ENCODE results near the gene ENTPD2.

DNA sequence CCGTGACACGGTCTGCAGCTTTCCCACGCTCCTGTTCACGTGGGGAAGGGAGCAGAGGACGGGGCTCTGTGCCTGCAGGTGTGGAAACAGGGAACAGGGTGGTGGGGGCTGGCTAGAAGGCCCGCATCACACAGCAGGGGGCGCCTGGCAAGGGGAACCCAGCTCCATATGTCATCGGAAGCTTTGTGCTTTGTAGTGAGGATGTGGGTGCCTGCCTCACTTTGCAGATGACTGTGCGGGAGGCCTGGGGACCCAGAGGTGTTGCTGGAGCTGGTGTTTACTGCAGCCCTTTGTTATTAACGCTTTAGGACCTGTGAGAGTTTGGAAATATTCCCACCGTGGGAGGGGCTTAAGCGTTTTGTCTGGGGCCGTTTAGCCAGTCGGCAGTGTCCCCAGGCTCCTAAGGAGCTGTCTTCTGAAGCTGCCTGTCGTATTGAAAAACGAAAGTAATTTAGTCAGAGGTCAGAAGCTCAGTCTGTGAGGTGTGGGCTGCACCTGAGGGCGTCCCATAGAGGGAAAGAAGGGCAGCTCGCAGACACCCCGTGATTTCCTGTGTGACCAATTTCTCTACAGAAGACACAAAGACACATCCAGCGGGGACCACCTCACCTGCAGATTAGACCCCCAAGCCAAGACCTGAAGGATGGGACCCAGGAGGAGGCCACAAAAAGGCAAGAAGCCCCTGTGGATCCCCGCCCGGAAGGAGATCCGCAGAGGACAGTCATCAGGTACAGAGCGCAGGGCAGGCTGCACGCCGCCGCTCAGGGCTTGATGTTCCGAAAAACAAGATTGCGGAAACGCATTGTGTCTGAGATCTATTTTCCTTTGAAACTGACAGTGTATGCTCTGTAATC lies 42.0 kb upstream of the ENTPD2 start:
- TF ChIP-seq MZF1 (tag by site-specific recombination; IDR thresholded peaks at IDR 0.05; ENCODE audit: borderline replicate concordance), result no peak
- TF ChIP-seq, protein P1, sequence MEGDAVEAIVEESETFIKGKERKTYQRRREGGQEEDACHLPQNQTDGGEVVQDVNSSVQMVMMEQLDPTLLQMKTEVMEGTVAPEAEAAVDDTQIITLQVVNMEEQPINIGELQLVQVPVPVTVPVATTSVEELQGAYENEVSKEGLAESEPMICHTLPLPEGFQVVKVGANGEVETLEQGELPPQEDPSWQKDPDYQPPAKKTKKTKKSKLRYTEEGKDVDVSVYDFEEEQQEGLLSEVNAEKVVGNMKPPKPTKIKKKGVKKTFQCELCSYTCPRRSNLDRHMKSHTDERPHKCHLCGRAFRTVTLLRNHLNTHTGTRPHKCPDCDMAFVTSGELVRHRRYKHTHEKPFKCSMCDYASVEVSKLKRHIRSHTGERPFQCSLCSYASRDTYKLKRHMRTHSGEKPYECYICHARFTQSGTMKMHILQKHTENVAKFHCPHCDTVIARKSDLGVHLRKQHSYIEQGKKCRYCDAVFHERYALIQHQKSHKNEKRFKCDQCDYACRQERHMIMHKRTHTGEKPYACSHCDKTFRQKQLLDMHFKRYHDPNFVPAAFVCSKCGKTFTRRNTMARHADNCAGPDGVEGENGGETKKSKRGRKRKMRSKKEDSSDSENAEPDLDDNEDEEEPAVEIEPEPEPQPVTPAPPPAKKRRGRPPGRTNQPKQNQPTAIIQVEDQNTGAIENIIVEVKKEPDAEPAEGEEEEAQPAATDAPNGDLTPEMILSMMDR (tag by site-specific recombination; IDR thresholded peaks at IDR 0.05), result peak; percentile 46; the same call in 1 of the 2 replicates
- TF ChIP-seq GLI2 (tag by site-specific recombination; IDR thresholded peaks at IDR 0.05; ENCODE audit: borderline replicate concordance, low read depth), result no peak
- TF ChIP-seq, protein P2, sequence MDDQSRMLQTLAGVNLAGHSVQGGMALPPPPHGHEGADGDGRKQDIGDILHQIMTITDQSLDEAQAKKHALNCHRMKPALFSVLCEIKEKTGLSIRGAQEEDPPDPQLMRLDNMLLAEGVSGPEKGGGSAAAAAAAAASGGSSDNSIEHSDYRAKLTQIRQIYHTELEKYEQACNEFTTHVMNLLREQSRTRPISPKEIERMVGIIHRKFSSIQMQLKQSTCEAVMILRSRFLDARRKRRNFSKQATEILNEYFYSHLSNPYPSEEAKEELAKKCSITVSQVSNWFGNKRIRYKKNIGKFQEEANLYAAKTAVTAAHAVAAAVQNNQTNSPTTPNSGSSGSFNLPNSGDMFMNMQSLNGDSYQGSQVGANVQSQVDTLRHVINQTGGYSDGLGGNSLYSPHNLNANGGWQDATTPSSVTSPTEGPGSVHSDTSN (CRISPR knock-in tag; IDR thresholded peaks at IDR 0.05), result no peak
- TF ChIP-seq PRDM1 (tag by site-specific recombination; IDR thresholded peaks at IDR 0.05), result no peak
- TF ChIP-seq, protein P3, sequence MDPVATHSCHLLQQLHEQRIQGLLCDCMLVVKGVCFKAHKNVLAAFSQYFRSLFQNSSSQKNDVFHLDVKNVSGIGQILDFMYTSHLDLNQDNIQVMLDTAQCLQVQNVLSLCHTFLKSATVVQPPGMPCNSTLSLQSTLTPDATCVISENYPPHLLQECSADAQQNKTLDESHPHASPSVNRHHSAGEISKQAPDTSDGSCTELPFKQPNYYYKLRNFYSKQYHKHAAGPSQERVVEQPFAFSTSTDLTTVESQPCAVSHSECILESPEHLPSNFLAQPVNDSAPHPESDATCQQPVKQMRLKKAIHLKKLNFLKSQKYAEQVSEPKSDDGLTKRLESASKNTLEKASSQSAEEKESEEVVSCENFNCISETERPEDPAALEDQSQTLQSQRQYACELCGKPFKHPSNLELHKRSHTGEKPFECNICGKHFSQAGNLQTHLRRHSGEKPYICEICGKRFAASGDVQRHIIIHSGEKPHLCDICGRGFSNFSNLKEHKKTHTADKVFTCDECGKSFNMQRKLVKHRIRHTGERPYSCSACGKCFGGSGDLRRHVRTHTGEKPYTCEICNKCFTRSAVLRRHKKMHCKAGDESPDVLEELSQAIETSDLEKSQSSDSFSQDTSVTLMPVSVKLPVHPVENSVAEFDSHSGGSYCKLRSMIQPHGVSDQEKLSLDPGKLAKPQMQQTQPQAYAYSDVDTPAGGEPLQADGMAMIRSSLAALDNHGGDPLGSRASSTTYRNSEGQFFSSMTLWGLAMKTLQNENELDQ (tag by site-specific recombination; IDR thresholded peaks at IDR 0.05; ENCODE audit: low read depth), result no peak
- TF ChIP-seq, protein P4, sequence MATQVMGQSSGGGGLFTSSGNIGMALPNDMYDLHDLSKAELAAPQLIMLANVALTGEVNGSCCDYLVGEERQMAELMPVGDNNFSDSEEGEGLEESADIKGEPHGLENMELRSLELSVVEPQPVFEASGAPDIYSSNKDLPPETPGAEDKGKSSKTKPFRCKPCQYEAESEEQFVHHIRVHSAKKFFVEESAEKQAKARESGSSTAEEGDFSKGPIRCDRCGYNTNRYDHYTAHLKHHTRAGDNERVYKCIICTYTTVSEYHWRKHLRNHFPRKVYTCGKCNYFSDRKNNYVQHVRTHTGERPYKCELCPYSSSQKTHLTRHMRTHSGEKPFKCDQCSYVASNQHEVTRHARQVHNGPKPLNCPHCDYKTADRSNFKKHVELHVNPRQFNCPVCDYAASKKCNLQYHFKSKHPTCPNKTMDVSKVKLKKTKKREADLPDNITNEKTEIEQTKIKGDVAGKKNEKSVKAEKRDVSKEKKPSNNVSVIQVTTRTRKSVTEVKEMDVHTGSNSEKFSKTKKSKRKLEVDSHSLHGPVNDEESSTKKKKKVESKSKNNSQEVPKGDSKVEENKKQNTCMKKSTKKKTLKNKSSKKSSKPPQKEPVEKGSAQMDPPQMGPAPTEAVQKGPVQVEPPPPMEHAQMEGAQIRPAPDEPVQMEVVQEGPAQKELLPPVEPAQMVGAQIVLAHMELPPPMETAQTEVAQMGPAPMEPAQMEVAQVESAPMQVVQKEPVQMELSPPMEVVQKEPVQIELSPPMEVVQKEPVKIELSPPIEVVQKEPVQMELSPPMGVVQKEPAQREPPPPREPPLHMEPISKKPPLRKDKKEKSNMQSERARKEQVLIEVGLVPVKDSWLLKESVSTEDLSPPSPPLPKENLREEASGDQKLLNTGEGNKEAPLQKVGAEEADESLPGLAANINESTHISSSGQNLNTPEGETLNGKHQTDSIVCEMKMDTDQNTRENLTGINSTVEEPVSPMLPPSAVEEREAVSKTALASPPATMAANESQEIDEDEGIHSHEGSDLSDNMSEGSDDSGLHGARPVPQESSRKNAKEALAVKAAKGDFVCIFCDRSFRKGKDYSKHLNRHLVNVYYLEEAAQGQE (tag by site-specific recombination; IDR thresholded peaks at IDR 0.05), result no peak
- no peak for TF ChIP-seq ZNF37A (tag by site-specific recombination; IDR thresholded peaks at IDR 0.05)
- TF ChIP-seq ZBTB8A (tag by site-specific recombination; IDR thresholded peaks at IDR 0.05), result no peak
- no peak for TF ChIP-seq ZNF747 (tag by site-specific recombination; IDR thresholded peaks at IDR 0.05)
- no peak for TF ChIP-seq ZNF792 (tag by site-specific recombination; IDR thresholded peaks at IDR 0.05)
- no peak for TF ChIP-seq ZNF138 (tag by site-specific recombination; IDR thresholded peaks at IDR 0.05; ENCODE audit: borderline replicate concordance)
